ENCODE data around the gene CBFB.
A peak's percentile ranks its signal among the peaks of the same experiment; 100 is the strongest.

Gene CBFB

GRCh38 chr16:67023689-67024088 is 5.3 kb upstream of the CBFB start:
- Histone ChIP-seq H3K4me1 (peaks cover 0 to 5% (median 2%) of the 10 kb centered on the region in 4 donors), H3K4me3 (no peak overlapping the region), H3K27ac (no peak overlapping the region), H3K36me3 (no peaks in the 10 kb centered on the region), H3K27me3 (no peaks in the 10 kb centered on the region), H3K9me3 (no peaks in the 10 kb centered on the region)
- TF ChIP-seq, protein P1, sequence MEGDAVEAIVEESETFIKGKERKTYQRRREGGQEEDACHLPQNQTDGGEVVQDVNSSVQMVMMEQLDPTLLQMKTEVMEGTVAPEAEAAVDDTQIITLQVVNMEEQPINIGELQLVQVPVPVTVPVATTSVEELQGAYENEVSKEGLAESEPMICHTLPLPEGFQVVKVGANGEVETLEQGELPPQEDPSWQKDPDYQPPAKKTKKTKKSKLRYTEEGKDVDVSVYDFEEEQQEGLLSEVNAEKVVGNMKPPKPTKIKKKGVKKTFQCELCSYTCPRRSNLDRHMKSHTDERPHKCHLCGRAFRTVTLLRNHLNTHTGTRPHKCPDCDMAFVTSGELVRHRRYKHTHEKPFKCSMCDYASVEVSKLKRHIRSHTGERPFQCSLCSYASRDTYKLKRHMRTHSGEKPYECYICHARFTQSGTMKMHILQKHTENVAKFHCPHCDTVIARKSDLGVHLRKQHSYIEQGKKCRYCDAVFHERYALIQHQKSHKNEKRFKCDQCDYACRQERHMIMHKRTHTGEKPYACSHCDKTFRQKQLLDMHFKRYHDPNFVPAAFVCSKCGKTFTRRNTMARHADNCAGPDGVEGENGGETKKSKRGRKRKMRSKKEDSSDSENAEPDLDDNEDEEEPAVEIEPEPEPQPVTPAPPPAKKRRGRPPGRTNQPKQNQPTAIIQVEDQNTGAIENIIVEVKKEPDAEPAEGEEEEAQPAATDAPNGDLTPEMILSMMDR (IDR thresholded peaks at IDR 0.05): no peak
- intact Hi-C loops (cut with DNase I; ENCODE audit: low total_unique reads): loop anchor here (10.0 kb wide), 1 partner anchor 161 kb away; the partner anchor contains the start of gene MATCAP1
- DNase-seq: no peak

DNA sequence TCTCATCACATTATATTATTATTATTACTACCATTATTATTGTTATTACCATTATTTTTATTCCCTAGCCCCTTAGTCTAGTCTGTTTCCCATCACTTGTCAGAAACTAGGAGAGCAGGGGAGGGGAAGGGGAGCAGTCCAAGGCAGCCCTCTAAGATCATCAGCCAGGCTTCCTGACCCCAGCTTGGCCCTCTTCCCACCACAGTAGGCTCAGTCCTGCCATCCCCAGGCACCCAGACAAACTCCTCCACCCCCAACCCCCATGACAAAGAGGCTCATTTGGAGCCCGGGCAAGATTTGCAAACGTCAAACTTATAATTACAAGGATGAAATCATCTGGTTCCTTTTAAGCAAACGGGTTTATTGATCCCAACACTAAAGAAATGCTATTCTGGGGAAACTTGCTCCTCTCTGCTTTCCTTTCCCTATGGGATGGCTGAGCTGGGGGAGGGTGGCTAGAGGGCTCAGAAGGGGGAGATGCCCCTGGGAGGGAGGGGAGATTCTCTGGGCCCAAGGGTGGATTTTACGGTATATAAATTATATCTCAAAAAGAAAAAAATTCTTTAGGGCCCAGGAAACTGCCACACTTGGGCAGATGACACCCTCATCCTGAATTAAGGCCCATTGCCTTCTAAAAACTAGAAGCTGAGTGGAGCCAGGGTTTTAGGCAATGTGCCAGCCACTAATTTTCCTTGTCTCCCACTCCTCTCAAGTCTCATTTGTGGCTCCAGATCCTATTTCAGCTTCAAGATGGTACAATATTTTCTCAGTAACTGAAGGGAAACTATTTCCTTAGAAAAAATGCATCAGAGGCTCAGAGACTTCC is 4.4 kb upstream of the CBFB start:
- intact Hi-C loops (cut with DNase I; ENCODE audit: low total_unique reads): loop anchor here (5.0 to 10.0 kb wide), 2 partner anchors 83 to 160 kb away; partner anchors contain the start of genes MATCAP1 and PHAF1
- no peaks in the 10 kb centered on the region for H3K36me3 ChIP-seq
- H3K9me3 ChIP-seq: no peaks in the 10 kb centered on the region
- TF ChIP-seq, protein P1 (IDR thresholded peaks at IDR 0.05): no peak
- no peak overlapping the region for H3K4me3 ChIP-seq
- DNase-seq: peak in 1 of 2 donors; percentile 28
- no peaks in the 10 kb centered on the region for H3K27me3 ChIP-seq
- no peak overlapping the region for H3K27ac ChIP-seq
- H3K4me1 ChIP-seq: peaks cover 0 to 5% (median 2%) of the 10 kb centered on the region in 4 donors

DNA sequence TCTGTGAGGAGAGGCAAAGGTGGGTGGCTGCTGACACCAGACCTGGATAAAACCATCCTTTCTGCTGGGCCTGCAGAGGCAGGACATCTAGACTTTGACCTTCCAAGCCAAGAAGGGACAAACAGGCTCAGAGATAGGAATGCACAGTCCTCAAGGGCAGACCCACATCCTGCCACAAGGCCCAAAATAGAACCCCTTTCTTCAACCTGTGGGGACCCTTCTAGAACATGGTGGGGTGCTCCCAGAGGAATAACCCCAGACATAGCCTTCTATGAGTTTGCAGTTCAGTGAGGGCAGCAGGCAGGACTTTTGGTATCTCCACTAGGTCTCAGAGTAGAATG is 3.8 kb upstream of the CBFB start:
- DNase-seq: peak in 1 of 2 donors; percentile 17
- intact Hi-C loops (cut with DNase I; ENCODE audit: low total_unique reads): loop anchor here (5.0 to 10.0 kb wide), 2 partner anchors 82 to 160 kb away; partner anchors contain the start of genes MATCAP1 and PHAF1
- Histone ChIP-seq H3K9me3 (no peaks in the 10 kb centered on the region), H3K36me3 (no peaks in the 10 kb centered on the region), H3K4me3 (no peak overlapping the region), H3K27ac (no peak overlapping the region), H3K27me3 (no peaks in the 10 kb centered on the region), H3K4me1 (peaks cover 0 to 8% (median 4%) of the 10 kb centered on the region in 4 donors)
- TF ChIP-seq, protein P1 (IDR thresholded peaks at IDR 0.05): no peak

GRCh38 chr16:67026570-67026969 is 2.4 kb upstream of the CBFB start:
- Histone ChIP-seq H3K4me3 (no peak overlapping the region), H3K36me3 (peaks cover 0 to 4% (median 0%) of the 10 kb centered on the region in 3 donors), H3K4me1 (peaks cover 0 to 21% (median 13%) of the 10 kb centered on the region in 4 donors), H3K9me3 (no peaks in the 10 kb centered on the region), H3K27ac (no peak overlapping the region), H3K27me3 (no peaks in the 10 kb centered on the region)
- TF ChIP-seq, protein P1 (IDR thresholded peaks at IDR 0.05): no peak
- DNase-seq: peak in 1 of 2 donors; percentile 4
- intact Hi-C loops (cut with DNase I; ENCODE audit: low total_unique reads): loop anchor here (5.0 to 10.0 kb wide), 2 partner anchors 81 to 158 kb away; partner anchors contain the start of genes MATCAP1 and PHAF1

DNA sequence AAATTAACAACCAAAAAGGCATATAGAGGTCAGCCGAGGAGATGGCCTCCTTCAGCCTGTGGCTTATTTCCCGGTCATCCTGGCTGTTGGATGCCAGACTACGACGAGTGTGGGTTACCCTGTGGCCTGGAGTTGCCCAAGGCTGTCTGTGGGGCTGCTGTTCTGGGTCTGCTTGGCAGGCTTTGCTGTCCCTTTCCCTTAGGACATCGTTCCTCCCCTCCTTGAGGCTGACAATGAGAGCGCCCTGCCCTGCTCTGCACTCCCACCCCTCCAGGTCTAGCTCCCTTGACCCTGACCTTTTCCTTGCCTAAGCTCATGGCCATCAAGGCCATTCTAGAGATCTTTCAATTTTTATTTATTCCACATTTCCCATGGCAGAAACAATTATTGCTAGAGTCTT is 1.9 kb upstream of the CBFB start:
- Histone ChIP-seq H3K36me3 (peaks cover 0 to 7% (median 0%) of the 10 kb centered on the region in 3 donors), H3K4me3 (no peak overlapping the region), H3K27ac (no peak overlapping the region), H3K27me3 (no peaks in the 10 kb centered on the region), H3K9me3 (no peaks in the 10 kb centered on the region), H3K4me1 (peaks cover 0 to 25% (median 15%) of the 10 kb centered on the region in 4 donors)
- TF ChIP-seq, protein P1 (IDR thresholded peaks at IDR 0.05): no peak
- DNase-seq: peak in 1 of 2 donors; percentile 13
- intact Hi-C loops (cut with DNase I; ENCODE audit: low total_unique reads): loop anchor here (5.0 to 10.0 kb wide), 2 partner anchors 80 to 158 kb away; partner anchors contain the start of genes MATCAP1 and PHAF1
